ENCODE data around the gene FDX2. TPM values are rescaled to one million over a fixed set of nuclear protein-coding genes. Genes with fewer than 3 reads are reported as not detected.

The FDX2 gene
- total RNA-seq, 3 donors from 2014 or later (not counting 1 experiment from before 2014, with no cell fraction given) = 1.7 to 4.1 (median 4.0) TPM

GRCh38 chr19:10332158-10332964, 16.5 kb upstream of the FDX2 start:
- Histone ChIP-seq H3K27me3 (ENCODE audit: control insufficient read depth, insufficient read depth, low read length) (no peaks in the 10 kb centered on the region), H3K36me3 (ENCODE audit: control insufficient read depth, insufficient read depth, low read length) (peaks cover 43% of the 10 kb centered on the region), H3K27ac (ENCODE audit: low read length) (peak overlapping the region; percentile 97), H3K4me1 (ENCODE audit: control insufficient read depth, insufficient read depth, low read length) (peaks cover 24% of the 10 kb centered on the region), H3K4me3 (ENCODE audit: low read length) (peak overlapping the region; percentile 99), H3K9me3 (ENCODE audit: control insufficient read depth, insufficient read depth, low read length) (no peaks in the 10 kb centered on the region)
- TF ChIP-seq CTCF (IDR thresholded peaks at IDR 0.05) = no peak
- no peaks in the 10 kb centered on the region for H3K27me3 Mint-ChIP-seq (ENCODE audit: low read depth in 2 of 2)
- peak overlapping the region; percentile 90 to 96 for H3K27ac Mint-ChIP-seq
- DNase-seq (peak in 1 of 2 donors; percentile 11), ATAC-seq (peak in 1 of 3 donors; percentile 1)
- no peaks in the 10 kb centered on the region for H3K36me3 Mint-ChIP-seq
- no peaks in the 10 kb centered on the region for H3K9me3 Mint-ChIP-seq
- H3K4me1 Mint-ChIP-seq = peaks cover 0 to 21% of the 10 kb centered on the region in 2 donors
- 43% methylated on average over 17 of the region's 18 CpGs for WGBS (ENCODE audit: insufficient coverage)
- intact Hi-C loops (cut with micrococcal nuclease) = loop anchor here (2.0 kb wide), 1 partner anchor 62 kb away; the partner anchor contains the start of gene ICAM1
- peak overlapping the region; percentile 96 for H3K4me3 Mint-ChIP-seq

GRCh38 chr19:10329555-10329954, 13.7 kb upstream of the FDX2 start:
- Histone ChIP-seq H3K9me3 (ENCODE audit: control insufficient read depth, insufficient read depth, low read length) (no peaks in the 10 kb centered on the region), H3K27ac (ENCODE audit: low read length) (no peak overlapping the region), H3K4me3 (ENCODE audit: low read length) (no peak overlapping the region), H3K36me3 (ENCODE audit: control insufficient read depth, insufficient read depth, low read length) (peaks cover 53% of the 10 kb centered on the region), H3K27me3 (ENCODE audit: control insufficient read depth, insufficient read depth, low read length) (no peaks in the 10 kb centered on the region), H3K4me1 (ENCODE audit: control insufficient read depth, insufficient read depth, low read length) (peaks cover 24% of the 10 kb centered on the region)
- DNase-seq (no peak), ATAC-seq (no peak)
- Mint-ChIP-seq H3K36me3 (no peaks in the 10 kb centered on the region), H3K27ac (no peak overlapping the region), H3K4me1 (peaks cover 0 to 21% of the 10 kb centered on the region in 2 donors), H3K4me3 (no peak overlapping the region), H3K9me3 (no peaks in the 10 kb centered on the region), H3K27me3 (ENCODE audit: low read depth in 2 of 2) (no peaks in the 10 kb centered on the region)
- no peak for TF ChIP-seq CTCF (IDR thresholded peaks at IDR 0.05)
- WGBS (ENCODE audit: insufficient coverage) = 96% methylated on average over 13 of the region's 13 CpGs
- intact Hi-C loops (cut with micrococcal nuclease) = no loop called here

GRCh38 chr19:10328558-10329429, 13.0 kb upstream of the FDX2 start:
- no peaks in the 10 kb centered on the region for H3K27me3 Mint-ChIP-seq (ENCODE audit: low read depth in 2 of 2)
- H3K9me3 ChIP-seq (ENCODE audit: control insufficient read depth, insufficient read depth, low read length) = no peaks in the 10 kb centered on the region
- H3K4me1 ChIP-seq (ENCODE audit: control insufficient read depth, insufficient read depth, low read length) = peaks cover 17% of the 10 kb centered on the region
- DNase-seq (peak in 1 of 2 donors; percentile 2), ATAC-seq (no peak)
- no peaks in the 10 kb centered on the region for H3K9me3 Mint-ChIP-seq
- H3K4me1 Mint-ChIP-seq = peaks cover 0 to 15% of the 10 kb centered on the region in 2 donors
- WGBS (ENCODE audit: insufficient coverage) = 98% methylated on average over 41 of the region's 41 CpGs
- no peak overlapping the region for H3K4me3 Mint-ChIP-seq
- no peak for TF ChIP-seq CTCF (IDR thresholded peaks at IDR 0.05)
- H3K27ac Mint-ChIP-seq = no peak overlapping the region
- peaks cover 55% of the 10 kb centered on the region for H3K36me3 ChIP-seq (ENCODE audit: control insufficient read depth, insufficient read depth, low read length)
- no peak overlapping the region for H3K27ac ChIP-seq (ENCODE audit: low read length)
- intact Hi-C loops (cut with micrococcal nuclease) = no loop called here
- H3K4me3 ChIP-seq (ENCODE audit: low read length) = no peak overlapping the region
- H3K27me3 ChIP-seq (ENCODE audit: control insufficient read depth, insufficient read depth, low read length) = no peaks in the 10 kb centered on the region
- H3K36me3 Mint-ChIP-seq = no peaks in the 10 kb centered on the region

Measured in natural killer cell (primary cell).